GM19023 (cell line): ENCODE data around the gene GPR33.

Source experiments
- ATAC-seq: cut with Tn5 transposase; IDR thresholded peaks from one replicate; pipeline ENCODE4 v1.9.1; 2021; ENCODE audit warnings: mild to moderate bottlenecking, moderate library complexity; ENCODE audit not compliant: unreplicated experiment

GPR33 gene, protein sequence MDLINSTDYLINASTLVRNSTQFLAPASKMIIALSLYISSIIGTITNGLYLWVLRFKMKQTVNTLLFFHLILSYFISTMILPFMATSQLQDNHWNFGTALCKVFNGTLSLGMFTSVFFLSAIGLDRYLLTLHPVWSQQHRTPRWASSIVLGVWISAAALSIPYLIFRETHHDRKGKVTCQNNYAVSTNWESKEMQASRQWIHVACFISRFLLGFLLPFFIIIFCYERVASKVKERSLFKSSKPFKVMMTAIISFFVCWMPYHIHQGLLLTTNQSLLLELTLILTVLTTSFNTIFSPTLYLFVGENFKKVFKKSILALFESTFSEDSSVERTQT

DNA sequence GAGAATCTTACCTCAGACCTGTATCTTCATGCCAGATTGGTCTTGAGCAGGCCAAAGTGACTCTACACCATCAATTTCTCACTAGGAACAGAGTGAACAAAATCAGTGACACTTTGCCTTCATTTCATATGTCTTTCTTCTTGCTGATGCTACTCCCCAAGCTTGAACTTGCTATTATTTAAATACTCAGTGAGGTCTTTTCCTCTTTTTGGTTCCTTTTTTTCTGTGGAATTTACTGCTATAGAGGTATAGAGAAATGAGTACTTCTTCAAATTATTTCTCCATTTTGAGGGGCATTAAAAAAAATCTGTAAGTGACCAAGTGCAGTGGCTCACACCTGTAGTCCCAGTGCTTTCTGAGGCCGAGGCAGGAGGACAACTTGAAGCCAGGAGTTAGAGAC, at the start of gene GPR33:
TSS of gene GPR33 (minus strand) at position 154 of the 400 bp plus-strand sequence. CDS start 4,074 bp downstream, outside the sequence.
- no peak for ATAC-seq

DNA sequence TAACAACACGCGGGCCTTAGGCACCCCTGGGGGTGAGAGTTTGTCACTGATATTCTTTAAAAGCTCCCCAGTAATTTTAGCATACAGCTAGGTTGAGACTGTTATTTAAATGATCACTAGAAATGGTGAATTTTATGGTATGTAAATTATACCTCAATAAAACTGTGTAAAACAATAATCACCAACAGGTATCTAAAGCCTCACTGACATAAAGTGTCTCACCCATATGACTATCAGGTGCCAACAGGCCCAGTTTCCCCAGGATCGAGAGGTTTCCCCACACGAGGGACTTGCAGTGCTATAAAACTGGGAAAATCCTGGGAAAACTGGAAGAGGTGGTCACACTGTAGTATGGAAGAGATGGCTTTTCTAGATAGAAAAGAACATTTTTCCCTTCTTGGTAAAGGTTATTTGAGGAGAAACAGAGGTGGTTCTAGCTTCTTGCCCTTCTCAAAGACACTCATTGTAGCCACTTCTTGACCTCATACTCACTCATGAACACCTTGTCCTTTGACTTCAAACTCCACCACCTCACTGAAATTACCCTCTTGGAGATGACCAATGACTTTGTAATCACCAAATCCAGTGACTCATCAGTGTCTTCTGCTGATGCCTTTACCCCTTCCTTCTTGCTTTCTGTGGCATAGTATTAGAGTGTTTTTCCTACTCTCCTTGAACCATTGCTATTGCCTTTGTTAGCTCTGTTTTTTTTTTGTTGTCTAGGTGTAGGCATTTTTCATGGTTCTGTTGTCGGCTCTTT, 48.5 kb upstream of the GPR33 start:
- no peak for ATAC-seq

DNA sequence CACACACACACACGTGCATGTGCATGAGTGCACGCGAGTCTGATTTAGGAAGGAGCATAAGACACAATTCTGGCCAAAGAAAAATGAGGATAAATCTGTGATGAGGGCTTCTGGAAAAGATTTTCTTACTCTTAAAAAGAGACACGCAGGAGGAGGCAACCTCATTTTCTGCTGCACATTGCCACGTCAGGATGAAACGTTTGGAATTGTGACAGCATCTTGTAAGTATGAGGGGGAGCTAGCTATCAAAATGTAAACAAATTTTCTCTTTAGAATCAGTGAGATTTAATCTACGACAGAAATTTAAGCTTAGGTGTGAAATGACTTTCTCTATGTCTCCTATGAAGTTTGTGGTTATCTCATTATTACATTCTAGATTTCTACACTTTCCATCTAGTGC, 42.3 kb upstream of the GPR33 start:
- no peak for ATAC-seq

DNA sequence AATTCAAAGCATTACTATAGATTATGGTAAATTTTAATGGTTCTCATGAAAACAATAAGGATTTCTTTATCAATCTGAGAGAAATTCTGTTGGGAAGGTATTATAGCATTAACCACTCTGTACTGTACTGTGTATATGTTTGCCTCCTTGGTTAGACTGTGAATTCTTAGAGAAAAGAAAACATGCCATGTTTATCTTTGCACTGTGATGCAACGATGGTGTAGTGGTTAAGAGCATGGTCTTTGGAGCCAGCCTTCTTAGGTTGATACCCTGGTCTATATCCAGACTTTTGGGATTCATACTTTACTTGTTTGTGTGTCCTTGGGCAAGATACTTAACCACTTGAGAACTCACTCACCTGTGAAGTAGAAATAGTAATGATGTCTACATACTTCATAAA, 41.2 kb upstream of the GPR33 start:
- no peak for ATAC-seq

DNA sequence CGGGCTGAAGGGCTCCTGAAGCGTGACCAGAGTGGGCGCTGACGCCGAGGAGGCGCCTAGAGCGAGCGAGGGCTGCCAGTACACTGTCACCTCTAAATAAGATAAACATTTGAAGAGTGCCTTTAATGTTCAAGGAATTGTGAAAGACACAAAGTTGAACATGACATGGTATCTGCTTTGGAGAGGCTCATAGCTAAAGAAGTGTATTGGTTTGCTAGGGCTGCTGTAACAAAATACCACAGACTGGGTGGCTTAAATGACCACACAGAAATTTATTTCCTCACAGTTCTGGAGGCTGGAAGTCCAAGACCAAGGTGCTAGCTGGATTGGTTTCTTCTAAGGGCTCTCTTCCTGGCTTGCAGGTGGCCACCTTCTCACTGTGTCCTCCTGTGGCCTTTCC, 39.7 kb upstream of the GPR33 start:
- no peak for ATAC-seq

DNA sequence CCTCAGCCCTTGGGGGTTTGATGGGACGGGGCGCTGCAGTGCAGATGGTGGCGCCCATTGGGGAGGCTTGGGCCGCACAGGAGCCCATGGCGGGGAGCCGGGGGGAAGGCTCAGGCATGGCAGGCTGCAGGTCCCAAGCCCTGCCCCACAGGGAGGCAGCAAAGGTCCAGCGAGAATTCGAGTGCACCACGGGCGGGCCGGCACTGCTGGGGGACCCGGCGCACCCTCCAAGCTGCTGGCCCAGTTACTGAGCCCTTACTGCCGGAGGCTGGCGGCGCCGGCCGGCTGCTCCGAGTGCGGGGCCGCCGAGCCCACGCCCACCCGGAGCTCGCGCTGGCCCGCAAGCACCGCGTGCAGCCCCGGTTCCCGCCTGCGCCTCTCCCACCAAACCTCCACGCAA, 39.2 kb upstream of the GPR33 start:
- ATAC-seq, result no peak

DNA sequence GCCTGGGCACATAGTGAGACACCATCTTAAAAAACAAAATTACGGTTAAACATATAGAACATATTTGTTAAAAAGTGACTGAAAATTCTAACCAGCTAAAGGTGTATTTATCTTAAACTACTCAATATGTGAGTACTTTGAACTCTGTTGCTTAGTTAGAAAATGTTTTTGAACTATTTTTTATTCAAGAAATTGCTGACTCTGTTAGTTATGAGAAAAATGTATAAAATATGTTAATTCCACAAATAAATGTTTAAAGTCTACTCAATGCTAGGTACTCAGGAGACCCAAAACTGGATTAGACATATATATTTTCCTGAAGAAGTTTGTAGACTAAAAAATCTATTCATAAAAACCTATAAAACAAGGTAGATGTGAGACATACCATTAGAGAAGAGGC, 23.0 kb upstream of the GPR33 start:
- ATAC-seq, result no peak

DNA sequence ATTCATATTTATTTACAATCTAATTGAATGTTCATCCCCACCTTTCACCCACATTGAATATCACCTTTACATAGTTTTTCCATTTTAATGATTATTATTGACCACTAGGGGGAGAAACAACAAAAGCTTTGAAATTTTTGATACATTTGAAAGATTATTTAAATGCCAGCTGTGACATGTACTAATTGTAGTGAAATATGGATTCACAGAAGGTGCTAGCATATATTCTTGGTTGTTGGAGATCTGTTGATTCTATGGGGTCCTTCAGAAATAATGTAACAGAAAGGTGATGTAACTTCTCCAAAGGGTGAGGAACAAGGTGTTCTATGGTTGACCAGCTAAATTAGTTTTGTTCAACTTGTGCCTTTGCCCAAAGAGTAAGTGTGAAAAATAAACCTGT, 22.4 kb upstream of the GPR33 start:
- ATAC-seq, result no peak

DNA sequence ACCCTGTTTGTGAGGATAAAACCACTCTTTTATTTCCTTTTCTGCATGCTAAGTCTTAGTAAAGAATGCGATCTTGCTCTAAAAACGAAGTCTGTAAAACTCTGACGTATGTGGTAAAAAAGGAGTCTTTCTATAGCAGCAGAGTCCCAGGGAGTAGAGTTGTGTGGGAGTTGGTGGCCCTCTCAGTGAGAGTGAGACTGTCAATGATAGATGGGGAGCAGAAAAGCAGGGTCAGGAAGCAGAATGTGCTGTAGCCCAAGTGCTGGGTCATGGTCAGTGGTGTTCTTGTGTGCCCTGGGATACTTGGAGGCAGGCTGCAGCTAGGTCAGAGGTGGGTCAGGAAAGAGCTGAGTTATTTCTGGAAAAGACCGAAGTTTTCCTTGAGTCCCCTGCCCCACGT, 20.3 kb upstream of the GPR33 start:
- ATAC-seq, result no peak

DNA sequence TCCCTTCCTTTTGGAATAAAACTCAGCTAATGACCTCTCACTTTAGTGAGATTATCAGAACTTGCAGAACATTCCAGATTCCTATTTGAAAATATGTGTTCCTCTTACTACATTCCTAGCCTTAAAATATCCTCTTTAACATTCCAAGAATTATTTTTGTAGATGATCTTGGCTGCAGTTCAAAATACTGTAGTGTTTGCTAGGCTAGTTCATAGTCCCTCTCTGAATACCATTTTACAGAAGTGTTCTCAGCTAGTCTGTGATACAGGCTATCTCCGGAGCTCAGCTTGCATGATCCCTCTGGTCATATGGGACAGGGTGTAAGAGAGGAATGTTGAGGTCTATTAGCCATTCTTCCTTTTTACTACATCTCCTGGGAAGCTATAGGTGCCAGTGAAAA, 17.6 kb upstream of the GPR33 start:
- no peak for ATAC-seq

DNA sequence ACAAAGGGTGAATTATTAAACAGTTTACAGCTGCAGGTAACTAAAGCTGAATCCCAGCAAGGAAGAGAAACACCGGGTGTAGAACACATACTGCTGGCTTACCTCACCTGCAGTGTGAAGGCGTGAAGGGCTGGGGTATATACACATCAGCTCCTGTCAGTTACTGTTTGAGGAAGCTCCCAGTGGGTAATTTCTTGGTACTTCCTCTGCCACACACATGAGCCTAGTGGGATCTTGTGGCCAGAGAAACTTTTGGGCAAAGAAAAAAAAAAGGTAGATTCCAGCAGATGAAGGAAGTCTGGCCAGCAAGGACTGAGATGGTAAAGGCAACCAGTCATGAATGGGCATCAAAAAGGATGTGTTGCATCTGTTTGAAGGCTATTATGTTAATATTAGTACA, 14.0 kb upstream of the GPR33 start:
- ATAC-seq, result no peak

DNA sequence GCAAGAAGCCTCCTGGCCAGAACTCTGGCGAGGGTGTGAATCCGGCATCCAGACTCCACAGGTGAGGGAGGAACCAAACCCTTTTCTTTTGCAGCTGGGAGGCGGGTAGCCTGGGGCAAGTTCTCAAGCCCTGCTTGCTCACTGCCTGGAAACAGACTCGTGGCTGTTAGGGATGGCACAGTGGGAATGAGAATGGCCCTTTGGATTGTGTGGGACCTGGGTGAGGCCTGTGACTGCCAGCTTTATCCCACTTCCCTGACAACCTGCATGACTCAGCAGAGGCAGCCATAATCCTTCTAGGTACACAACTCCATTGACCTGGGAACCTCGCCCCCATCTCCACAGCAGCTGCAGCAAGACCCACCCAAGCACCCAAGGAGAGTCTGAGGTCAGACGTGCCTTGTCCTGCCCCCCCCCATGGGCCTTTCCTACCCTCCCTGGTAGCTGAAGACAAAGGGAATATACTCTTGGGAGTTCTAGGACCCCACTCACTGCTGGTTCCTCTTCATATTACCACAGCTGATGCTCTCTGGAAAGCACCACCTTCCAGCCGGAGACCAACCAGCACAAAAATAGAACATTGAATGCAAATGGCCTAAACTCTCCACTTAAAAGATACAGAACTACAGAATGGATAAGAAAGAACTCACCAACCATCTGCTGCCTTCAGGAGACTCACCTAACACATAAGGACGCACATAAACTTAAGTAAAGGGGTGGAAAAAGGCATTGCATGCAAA, 5.1 kb upstream of the GPR33 start:
- ATAC-seq, result no peak

DNA sequence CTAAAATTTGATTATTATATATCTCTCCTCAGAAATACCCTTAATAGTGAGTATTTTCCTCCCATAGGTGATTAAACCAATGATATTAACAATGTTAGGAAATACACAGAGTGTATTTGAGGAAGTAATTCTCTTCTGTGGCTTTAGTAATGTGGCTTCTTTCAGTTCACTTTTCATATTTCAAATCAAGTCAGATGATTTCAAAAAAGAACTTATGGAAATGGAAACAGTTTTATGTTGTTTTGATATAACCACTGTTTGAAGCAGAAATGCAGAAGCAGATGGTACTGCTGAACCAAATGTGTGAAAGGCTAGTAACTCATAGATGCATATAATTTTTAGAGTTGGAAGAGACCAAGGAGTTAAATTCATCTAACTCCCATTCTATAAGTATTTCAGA, 1.9 kb upstream of the GPR33 start:
- ATAC-seq, result no peak

DNA sequence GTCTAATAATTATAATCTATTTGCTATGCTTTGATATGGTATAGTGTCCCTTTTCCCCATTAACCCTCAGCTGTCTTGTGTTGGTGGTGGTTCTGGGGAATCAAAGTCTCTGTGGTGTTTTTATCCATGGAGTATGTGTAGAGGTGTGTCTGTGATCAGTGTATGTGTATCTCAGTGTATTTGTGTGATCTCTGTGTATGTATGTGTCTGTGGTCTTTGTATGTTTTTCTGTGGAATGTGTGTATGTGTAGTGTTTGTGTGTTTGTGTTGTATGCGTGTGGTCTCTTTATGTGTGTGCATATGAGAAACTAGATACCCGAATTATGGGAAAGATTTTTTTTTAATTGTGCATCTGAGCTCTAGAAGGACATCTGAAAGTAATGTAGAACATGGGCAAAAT, 1.1 kb downstream of the GPR33 start:
- no peak for ATAC-seq

DNA sequence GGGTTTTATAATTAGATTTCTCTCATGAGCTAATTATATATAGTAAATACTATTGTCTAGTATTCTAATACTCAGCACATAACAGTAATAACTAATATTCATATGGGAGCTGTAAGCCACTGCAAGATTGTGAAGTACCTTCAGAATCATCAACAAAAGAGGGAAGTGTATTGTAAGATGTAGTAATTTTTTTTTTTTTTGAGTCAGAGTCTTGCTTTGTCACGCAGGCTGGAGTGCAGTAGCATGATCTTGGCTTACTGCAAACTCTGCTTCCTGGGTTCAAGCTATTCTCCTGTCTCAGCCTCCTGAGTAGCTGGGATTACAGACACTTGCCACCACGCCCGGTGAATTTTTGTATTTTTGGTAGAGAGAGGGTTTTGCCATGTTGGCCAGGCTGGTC, 3.1 kb downstream of the GPR33 start:
- ATAC-seq, result no peak

DNA sequence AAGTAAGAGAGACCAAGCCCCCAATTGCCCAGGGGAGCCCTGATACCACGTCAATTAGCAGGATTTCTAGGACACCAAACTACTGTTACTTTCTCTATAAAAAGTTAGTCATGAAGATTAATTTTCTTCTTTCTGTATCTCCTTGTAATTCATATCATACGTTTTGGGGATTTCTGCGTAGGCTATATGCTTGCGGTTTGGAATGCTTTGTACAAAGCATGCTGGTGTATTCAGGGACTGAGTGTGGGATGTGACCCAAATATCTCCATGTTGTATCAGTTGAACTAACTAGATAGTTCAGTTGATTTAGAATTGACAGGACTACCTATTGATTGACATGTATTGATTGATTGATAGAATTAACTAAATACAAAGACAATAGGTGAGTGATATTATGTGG, 7.7 kb downstream of the GPR33 start:
- ATAC-seq, result no peak

DNA sequence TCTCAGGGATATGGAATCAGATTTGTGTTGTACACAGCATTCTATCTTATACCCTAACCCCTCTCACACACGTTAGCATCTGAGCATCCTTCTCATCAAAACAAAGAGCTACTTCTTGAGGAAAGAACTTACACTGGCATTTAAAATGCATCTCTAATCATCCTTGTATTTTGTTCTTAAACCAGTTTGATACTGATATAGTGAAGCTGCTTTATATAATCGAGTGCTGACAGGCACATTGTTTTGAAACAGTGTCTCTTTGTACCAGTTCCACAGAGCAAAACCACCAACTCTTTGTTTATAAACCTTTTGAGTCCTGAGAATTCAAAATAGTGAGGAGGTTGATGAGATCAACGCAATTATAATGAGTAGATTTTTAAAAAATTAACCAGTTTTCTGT, 8.8 kb downstream of the GPR33 start:
- ATAC-seq, result no peak

DNA sequence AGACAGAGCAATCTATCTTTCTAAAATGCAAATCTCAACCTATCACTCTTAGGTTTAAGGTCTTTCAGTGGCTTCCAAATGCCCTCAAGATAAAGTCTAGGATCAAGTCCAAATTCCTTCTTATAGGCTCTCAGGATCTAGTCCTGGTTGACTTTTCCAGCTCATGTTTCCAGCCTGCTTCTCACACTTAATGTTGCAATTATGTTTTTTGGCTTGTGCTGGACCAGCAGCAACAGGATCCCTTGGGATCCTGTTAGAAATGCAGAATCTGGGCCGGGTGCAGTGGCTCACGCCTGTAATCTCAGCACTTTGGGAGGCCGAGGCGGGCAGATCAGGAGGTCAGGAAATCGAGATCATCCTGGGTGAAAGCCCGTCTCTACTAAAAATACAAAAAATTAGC, 10.6 kb downstream of the GPR33 start:
- no peak for ATAC-seq

DNA sequence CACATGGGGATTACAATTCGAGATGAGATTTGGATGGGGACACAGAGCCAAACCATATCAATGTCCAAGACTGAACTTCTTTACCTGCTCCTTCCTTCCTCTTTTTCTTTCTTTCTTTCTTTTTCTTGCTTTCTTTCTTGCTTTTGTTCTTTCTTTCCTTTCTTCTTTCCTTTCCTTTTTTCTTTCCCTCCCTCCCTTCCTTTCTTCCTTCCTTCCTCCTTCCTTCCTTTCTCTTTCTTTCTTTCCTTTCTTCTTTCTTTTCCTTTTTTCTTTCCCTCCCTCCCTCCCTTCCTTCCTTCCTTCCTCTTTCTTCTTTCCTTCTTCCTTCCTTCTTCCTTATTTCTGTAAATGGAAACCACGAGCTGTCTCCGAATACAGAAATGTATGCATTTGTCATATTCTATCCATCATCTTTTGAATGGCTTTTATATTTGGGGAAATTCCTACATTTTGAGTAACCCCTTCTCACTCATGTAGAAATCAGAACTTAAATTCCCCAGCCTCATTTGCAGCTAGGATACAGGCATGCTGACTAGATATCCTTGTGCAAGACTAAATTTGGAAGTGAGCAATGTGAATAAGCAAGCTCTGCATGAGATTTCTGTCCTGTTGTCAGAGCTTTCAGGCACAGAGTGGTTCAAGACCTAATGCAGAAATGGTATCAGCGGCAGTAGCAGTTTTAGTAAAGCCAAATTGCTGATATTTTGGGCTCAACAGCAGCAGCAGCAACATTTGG, 11.5 kb downstream of the GPR33 start:
- no peak for ATAC-seq

DNA sequence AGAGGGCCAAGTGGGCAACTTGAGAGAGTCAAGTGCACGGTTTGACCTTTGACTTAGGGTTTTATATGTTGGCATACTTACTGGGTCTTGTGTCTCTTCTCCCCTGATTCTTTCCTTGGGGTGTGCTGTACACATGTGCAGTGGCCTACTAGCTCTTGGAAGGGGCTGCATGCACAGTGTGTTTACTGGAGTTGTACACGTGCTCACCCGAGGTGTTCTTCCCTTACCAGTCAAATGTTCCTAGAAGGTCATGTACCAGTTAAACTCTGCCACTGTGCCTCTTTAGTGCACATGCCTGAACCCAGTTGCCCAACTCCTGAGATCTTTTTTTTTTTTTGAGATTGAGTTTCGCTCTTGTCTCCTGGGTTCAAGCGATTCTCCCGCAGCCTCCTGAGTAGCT, 21.3 kb downstream of the GPR33 start:
- ATAC-seq, result no peak

DNA sequence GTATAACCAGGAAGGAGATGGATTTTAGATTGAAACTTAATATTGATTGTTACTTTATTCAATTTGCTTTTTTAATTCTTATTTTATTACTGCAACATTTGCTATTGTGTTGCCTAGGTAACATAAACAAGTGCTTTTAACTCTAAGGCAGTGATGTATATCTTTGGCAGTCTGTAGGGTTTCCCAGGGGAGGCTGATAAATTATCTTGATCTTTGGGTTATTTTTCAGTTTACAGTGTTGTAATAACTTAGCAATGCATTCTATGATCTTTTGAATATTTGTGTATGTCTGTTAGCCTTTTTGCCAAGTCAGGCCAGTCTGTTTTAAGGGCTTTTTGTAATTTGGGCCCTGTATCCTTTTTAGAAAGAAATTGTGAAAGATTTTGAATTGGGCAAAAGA, 22.7 kb downstream of the GPR33 start:
- no peak for ATAC-seq
